HepG2 (cell line): Measurements from ENCODE around the gene RARA. TPM values are rescaled to one million over a fixed set of nuclear protein-coding genes. Genes with fewer than 3 reads are reported as not detected.
A peak's percentile ranks its signal among the peaks of the same experiment; 100 is the strongest.

ENCODE experiments used
- AGO1 ChIP-seq: fragments of 200-400 bp; formaldehyde crosslinking; IDR thresholded peaks from 2 replicates; pipeline ENCODE4 v1.6.1; 2017; ENCODE audit warnings: mild to moderate bottlenecking, low read depth, low read length, moderate library complexity; ENCODE audit not compliant: poor library complexity, severe bottlenecking
- CCDC6 ChIP-seq: sonication (generic); formaldehyde crosslinking; IDR thresholded peaks from 2 replicates; pipeline ENCODE4 v1.8.1; 2022; ENCODE audit warnings: mild to moderate bottlenecking, missing genetic modification reagents, moderate library complexity
- CHD2 ChIP-seq: IDR thresholded peaks from 2 replicates; pipeline ENCODE4 v1.6.1; 2011; ENCODE audit warnings: low read depth, low read length, improper control_type of control experiment
- GATAD1 ChIP-seq: IDR thresholded peaks from 2 replicates; pipeline ENCODE4 v1.6.1; 2016; ENCODE audit warnings: missing genetic modification reagents, missing compliant biosample characterization
- KLF6 ChIP-seq: IDR thresholded peaks from 2 replicates; pipeline ENCODE4 v1.8.0; 2016; ENCODE audit warnings: missing biosample characterization, missing genetic modification reagents
- MBNL3 ChIP-seq: fragments of 250-450 bp; sonication (Bioruptor Pico); conservative IDR thresholded peaks from 2 replicates; pipeline ENCODE4 v1.8.0; 2022; ENCODE audit warnings: mild to moderate bottlenecking, inconsistent platforms
- MIER2 ChIP-seq: IDR thresholded peaks from 2 replicates; pipeline ENCODE4 v1.6.1; 2016; ENCODE audit warnings: missing biosample characterization, missing genetic modification reagents
- NONO ChIP-seq, 2 experiments: fragments of 450-650 bp in 1 of 2; sonication (generic) in 1 of 2; formaldehyde crosslinking in 1 of 2; IDR thresholded peaks in 1 of 2; conservative IDR thresholded peaks in 1 of 2; 2 replicates each; pipeline versions ENCODE4 v1.6.1 to v1.8.0; 2017 to 2022; ENCODE audit warnings: mild to moderate bottlenecking in 1 of 2, missing genetic modification reagents in 1 of 2, moderate library complexity in 1 of 2
- SAP130 ChIP-seq: IDR thresholded peaks from 2 replicates; pipeline ENCODE4 v1.6.1; 2016; ENCODE audit warnings: low read depth
- SP5 ChIP-seq: IDR thresholded peaks from 2 replicates; pipeline ENCODE4 v1.6.1; 2016; ENCODE audit warnings: low read depth, borderline replicate concordance
- XBP1 ChIP-seq: sonication (generic); formaldehyde crosslinking; IDR thresholded peaks from 2 replicates; pipeline ENCODE4 v1.5.0; 2020; ENCODE audit warnings: missing genetic modification reagents
- ZNF451 ChIP-seq: sonication (generic); formaldehyde crosslinking; IDR thresholded peaks from 2 replicates; pipeline ENCODE4 v1.5.0; 2020; ENCODE audit warnings: mild to moderate bottlenecking, missing genetic modification reagents
- ZNF510 ChIP-seq: sonication (generic); formaldehyde crosslinking; IDR thresholded peaks from 2 replicates; pipeline ENCODE4 v1.4.0; 2020; ENCODE audit warnings: low read depth, mild to moderate bottlenecking, missing genetic modification reagents
- ZNF605 ChIP-seq: sonication (generic); formaldehyde crosslinking; IDR thresholded peaks from 2 replicates; pipeline ENCODE4 v1.8.0; 2022; ENCODE audit warnings: mild to moderate bottlenecking, missing genetic modification reagents
- ZNF629 ChIP-seq: sonication (generic); formaldehyde crosslinking; conservative IDR thresholded peaks from 2 replicates; pipeline ENCODE4 v1.5.0; 2020; ENCODE audit warnings: missing genetic modification reagents
- polyA plus RNA-seq, 8 experiments: library from polyadenylated mRNA; depleted of rRNA in 3 of 8; stranded (reverse) in 7 of 8; unstranded in 1 of 8; fragments of >200 nt; fragmentation: Illumina TruSeq in 4 of 8; extraction: Trizol in 4 of 8; gene quantifications; 2 replicates each; pipeline versions ENCODE4 v1.2.1 to v1.2.3, GENCODE V29; 2011 to 2016; ENCODE audit warnings: low read depth in 4 of 8, missing spikeins in 1 of 8, mixed read lengths in 1 of 8; ENCODE audit not compliant: insufficient read depth in 1 of 8
- total RNA-seq, 5 experiments: library from RNA; depleted of rRNA; stranded (reverse); fragments of >200 nt; fragmentation: Illumina TruSeq; extraction: Trizol; gene quantifications; 2 replicates each; pipeline ENCODE4 v1.2.3, GENCODE V29; 2016; ENCODE audit warnings: low read depth in 1 of 5
- TF ChIP-seq, protein P1 (sequence below): sonication (generic); formaldehyde crosslinking; conservative IDR thresholded peaks from 2 replicates; pipeline ENCODE4 v1.5.0; 2020; ENCODE audit warnings: missing genetic modification reagents
- TF ChIP-seq, protein P2 (sequence below): sonication (generic); formaldehyde crosslinking; IDR thresholded peaks from 2 replicates; pipeline ENCODE4 v1.4.0; 2020; ENCODE audit warnings: low read depth, missing genetic modification reagents
- TF ChIP-seq, protein P3 (sequence below), 2 experiments: sonication (generic) in 1 of 2; formaldehyde crosslinking in 1 of 2; IDR thresholded peaks; 2 replicates each; pipeline versions ENCODE4 v1.4.0 to v1.6.1; 2016 to 2020; ENCODE audit warnings: borderline replicate concordance in 1 of 2, low read depth in 1 of 2, mild to moderate bottlenecking in 1 of 2, missing genetic modification reagents in 1 of 2

Gene RARA
- total and polyA plus RNA-seq, 2 of the 13 experiments (the other 11 are each of a cell fraction or from before 2014, with no cell fraction given), result 6.4 to 8.6 TPM

DNA sequence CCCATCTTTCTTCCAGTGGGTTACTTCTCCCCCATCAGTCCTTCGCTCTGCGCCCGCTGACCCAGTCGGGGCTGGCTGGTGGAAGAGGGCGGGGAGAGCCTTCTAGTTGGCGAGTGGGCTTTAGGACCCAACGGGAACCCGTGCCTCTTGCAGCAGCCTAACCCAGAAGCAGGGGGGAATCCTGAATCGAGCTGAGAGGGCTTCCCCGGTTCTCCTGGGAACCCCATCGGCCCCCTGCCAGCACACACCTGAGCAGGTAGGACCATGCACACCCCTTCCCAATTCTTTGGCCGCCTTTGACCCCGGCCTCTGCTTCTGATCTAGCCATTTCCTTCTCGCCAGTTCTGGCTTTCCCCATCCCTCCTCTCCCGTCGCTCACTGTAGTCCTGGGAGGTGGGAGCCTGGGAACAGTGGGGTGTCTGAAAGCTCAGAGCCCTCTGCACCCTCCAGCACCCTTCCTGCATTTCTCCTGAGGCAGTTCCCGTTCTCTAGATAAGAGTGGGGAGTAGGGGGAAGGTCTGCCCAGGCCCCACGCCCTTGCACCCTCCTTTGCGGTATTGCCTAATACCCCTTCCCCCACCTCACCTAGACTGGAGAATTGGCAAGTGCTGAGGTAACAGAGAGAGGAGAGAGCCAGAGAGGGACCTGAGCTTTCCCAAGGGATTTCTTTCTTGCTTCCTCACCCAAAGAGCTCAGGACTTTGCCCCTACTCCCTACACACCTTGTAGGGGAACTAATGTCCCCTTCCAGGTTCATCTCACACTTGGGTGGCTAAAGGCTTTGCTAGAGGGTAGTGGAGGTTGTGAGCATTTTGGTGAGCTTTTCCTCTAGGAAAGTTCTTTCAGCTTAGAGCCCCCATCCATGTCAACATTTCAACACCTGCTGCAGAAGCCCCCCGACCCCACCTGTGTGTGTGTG is at the start of gene RARA (continued):
- TF ChIP-seq SP5 (CRISPR knock-in tag), result peak; percentile 40; the same call in 1 of the 2 replicates
- peak; percentile 75 for TF ChIP-seq SAP130 (CRISPR knock-in tag)
- 0 out of 2 replicates have a peak, but pooled peaks have one; percentile 27 for TF ChIP-seq GATAD1
- 0 out of 2 replicates have a peak, but pooled peaks have one; percentile 41 for TF ChIP-seq ZNF451 (CRISPR knock-in tag)
- peak; percentile 63; the same call in 1 of the 2 replicates for TF ChIP-seq ZNF605 (CRISPR knock-in tag)
- TF ChIP-seq CHD2, result peak; percentile 25; the same call in 1 of the 2 replicates
- peak; percentile 68; the same call in 1 of the 2 replicates for TF ChIP-seq ZNF510 (CRISPR knock-in tag)
- TF ChIP-seq, protein P1, sequence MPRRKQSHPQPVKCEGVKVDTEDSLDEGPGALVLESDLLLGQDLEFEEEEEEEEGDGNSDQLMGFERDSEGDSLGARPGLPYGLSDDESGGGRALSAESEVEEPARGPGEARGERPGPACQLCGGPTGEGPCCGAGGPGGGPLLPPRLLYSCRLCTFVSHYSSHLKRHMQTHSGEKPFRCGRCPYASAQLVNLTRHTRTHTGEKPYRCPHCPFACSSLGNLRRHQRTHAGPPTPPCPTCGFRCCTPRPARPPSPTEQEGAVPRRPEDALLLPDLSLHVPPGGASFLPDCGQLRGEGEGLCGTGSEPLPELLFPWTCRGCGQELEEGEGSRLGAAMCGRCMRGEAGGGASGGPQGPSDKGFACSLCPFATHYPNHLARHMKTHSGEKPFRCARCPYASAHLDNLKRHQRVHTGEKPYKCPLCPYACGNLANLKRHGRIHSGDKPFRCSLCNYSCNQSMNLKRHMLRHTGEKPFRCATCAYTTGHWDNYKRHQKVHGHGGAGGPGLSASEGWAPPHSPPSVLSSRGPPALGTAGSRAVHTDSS (CRISPR knock-in tag), result no peak
- TF ChIP-seq NONO (IDR thresholded peaks at IDR 0.05), result no peak
- peak; percentile 28; the same call in 1 of the 2 replicates for TF ChIP-seq NONO (CRISPR knock-in tag; conservative IDR thresholded peaks at IDR 0.05)
- no peak for TF ChIP-seq ZNF629 (CRISPR knock-in tag)
- TF ChIP-seq, protein P2, sequence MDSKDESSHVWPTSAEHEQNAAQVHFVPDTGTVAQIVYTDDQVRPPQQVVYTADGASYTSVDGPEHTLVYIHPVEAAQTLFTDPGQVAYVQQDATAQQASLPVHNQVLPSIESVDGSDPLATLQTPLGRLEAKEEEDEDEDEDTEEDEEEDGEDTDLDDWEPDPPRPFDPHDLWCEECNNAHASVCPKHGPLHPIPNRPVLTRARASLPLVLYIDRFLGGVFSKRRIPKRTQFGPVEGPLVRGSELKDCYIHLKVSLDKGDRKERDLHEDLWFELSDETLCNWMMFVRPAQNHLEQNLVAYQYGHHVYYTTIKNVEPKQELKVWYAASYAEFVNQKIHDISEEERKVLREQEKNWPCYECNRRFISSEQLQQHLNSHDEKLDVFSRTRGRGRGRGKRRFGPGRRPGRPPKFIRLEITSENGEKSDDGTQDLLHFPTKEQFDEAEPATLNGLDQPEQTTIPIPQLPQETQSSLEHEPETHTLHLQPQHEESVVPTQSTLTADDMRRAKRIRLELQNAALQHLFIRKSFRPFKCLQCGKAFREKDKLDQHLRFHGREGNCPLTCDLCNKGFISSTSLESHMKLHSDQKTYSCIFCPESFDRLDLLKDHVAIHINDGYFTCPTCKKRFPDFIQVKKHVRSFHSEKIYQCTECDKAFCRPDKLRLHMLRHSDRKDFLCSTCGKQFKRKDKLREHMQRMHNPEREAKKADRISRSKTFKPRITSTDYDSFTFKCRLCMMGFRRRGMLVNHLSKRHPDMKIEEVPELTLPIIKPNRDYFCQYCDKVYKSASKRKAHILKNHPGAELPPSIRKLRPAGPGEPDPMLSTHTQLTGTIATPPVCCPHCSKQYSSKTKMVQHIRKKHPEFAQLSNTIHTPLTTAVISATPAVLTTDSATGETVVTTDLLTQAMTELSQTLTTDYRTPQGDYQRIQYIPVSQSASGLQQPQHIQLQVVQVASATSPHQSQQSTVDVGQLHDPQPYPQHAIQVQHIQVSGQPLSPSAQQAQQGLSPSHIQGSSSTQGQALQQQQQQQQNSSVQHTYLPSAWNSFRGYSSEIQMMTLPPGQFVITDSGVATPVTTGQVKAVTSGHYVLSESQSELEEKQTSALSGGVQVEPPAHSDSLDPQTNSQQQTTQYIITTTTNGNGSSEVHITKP (CRISPR knock-in tag), result peak; percentile 69; the same call in 1 of the 2 replicates
- 0 out of 2 replicates have a peak, but pooled peaks have one; percentile 29 for TF ChIP-seq KLF6 (CRISPR knock-in tag)
- no peak for TF ChIP-seq XBP1 (CRISPR knock-in tag)
- TF ChIP-seq MBNL3 (CRISPR knock-in tag), result no peak
- peak; percentile 49; the same call in 1 of the 2 replicates for TF ChIP-seq CCDC6
- TF ChIP-seq AGO1, result peak; percentile 41
- no peak for TF ChIP-seq MIER2 (CRISPR knock-in tag)
- TF ChIP-seq, protein P3, sequence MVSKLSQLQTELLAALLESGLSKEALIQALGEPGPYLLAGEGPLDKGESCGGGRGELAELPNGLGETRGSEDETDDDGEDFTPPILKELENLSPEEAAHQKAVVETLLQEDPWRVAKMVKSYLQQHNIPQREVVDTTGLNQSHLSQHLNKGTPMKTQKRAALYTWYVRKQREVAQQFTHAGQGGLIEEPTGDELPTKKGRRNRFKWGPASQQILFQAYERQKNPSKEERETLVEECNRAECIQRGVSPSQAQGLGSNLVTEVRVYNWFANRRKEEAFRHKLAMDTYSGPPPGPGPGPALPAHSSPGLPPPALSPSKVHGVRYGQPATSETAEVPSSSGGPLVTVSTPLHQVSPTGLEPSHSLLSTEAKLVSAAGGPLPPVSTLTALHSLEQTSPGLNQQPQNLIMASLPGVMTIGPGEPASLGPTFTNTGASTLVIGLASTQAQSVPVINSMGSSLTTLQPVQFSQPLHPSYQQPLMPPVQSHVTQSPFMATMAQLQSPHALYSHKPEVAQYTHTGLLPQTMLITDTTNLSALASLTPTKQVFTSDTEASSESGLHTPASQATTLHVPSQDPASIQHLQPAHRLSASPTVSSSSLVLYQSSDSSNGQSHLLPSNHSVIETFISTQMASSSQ (IDR thresholded peaks at IDR 0.05; ENCODE audit: low read depth), result no peak
- TF ChIP-seq, protein P3 (CRISPR knock-in tag; IDR thresholded peaks at IDR 0.05; ENCODE audit: borderline replicate concordance), result peak; percentile 60; the same call in 1 of the 2 replicates
